NCI-H2081 (cell line): ENCODE results near the gene UBASH3B.
A peak's percentile ranks its signal among the peaks of the same experiment; 100 is the strongest.
"Not testable (repeated sequence)": the region's sequence is repeated elsewhere in the genome, so short reads cannot be mapped to it uniquely, and the experiment has no call there.

Experiments used
- DNase-seq, 2 experiments: peaks; one replicate each; lab custom pipeline; 2025; lab: John Stamatoyannopoulos, UW

Gene UBASH3B

GRCh38 chr11:122812638-122813037 is 157.1 kb downstream of the UBASH3B start:
- DNase-seq, result no peak

GRCh38 chr11:122813176-122813893 is 157.8 kb downstream of the UBASH3B start:
- no peak for DNase-seq

- no peak for DNase-seq
Observed at GRCh38 chr11:122813894-122814270, 158.4 kb downstream of the UBASH3B start.

- DNase-seq, result no peak
Observed at GRCh38 chr11:122814401-122814800, 158.9 kb downstream of the UBASH3B start.

- DNase-seq, result no peak
Observed at GRCh38 chr11:122815900-122816299, 160.4 kb downstream of the UBASH3B start.

GRCh38 chr11:122816761-122817520 is 161.4 kb downstream of the UBASH3B start:
- peak in 1 of 2 experiments; percentile 41 for DNase-seq

- DNase-seq, result no peak
Observed at GRCh38 chr11:122820158-122820557, 164.6 kb downstream of the UBASH3B start.

- no peak for DNase-seq
Observed at GRCh38 chr11:122821169-122821568, 165.6 kb downstream of the UBASH3B start.

GRCh38 chr11:122822241-122822640 is 166.7 kb downstream of the UBASH3B start:
- DNase-seq, result no peak

GRCh38 chr11:122823564-122823963 is 168.0 kb downstream of the UBASH3B start:
- DNase-seq, result no peak

GRCh38 chr11:122829371-122829770 is 173.8 kb downstream of the UBASH3B start:
- not testable (repeated sequence) for DNase-seq

- not testable (repeated sequence) for DNase-seq
Observed at GRCh38 chr11:122832297-122832696, 176.8 kb downstream of the UBASH3B start.

- DNase-seq, result no peak
Observed at GRCh38 chr11:122832721-122833470, 177.4 kb downstream of the UBASH3B start.

GRCh38 chr11:122833846-122834464 is 178.4 kb downstream of the UBASH3B start:
- no peak for DNase-seq

- DNase-seq, result no peak
Observed at GRCh38 chr11:122836916-122837315, 181.4 kb downstream of the UBASH3B start.

GRCh38 chr11:122837528-122838346 is 182.2 kb downstream of the UBASH3B start:
- no peak for DNase-seq

GRCh38 chr11:122843281-122844141 is 188.0 kb downstream of the UBASH3B start:
- DNase-seq, result peak; percentile 23 to 72

GRCh38 chr11:122847466-122847865 is 191.9 kb downstream of the UBASH3B start:
- DNase-seq, result no peak

- DNase-seq, result no peak
Observed at GRCh38 chr11:122848186-122848585, 192.7 kb downstream of the UBASH3B start.

- no peak for DNase-seq
Observed at GRCh38 chr11:122850076-122850631, 194.6 kb downstream of the UBASH3B start.
